Activated CD4-positive, alpha-beta memory T cell treated with anti-CD3 and anti-CD28 coated beads, Interleukin-2, amount 10 ng/mL, durations not matched to agents 7 days and 5 days (primary cell): ENCODE data around the gene TIFAB. TPM values are rescaled to one million over a fixed set of nuclear protein-coding genes. Genes with fewer than 3 reads are reported as not detected.

Source experiments
- CTCF ChIA-PET: fragments of 350-600 bp; sonication (Branson Sonifier 250); formaldehyde crosslinking; loops from one replicate; lab custom pipeline; 2021; ENCODE audit warnings: antibody characterized with exemption, inconsistent platforms; lab: Charles Lee
- POLR2A ChIA-PET: fragments of 350-600 bp; sonication (Branson Sonifier 250); formaldehyde crosslinking; loops from one replicate; lab custom pipeline; 2021; ENCODE audit warnings: antibody characterized with exemption; lab: Charles Lee
- DNase-seq: peaks from one replicate; pipeline ENCODE4 v3.0.0-alpha.2; 2020
- H3K27ac Mint-ChIP-seq: one replicate; pipeline ENCODE4 v1.8.0; 2021; ENCODE audit warnings: mild to moderate bottlenecking, mixed read lengths
- H3K27me3 Mint-ChIP-seq: one replicate; pipeline ENCODE4 v1.8.0; 2021; ENCODE audit warnings: mixed read lengths
- H3K36me3 Mint-ChIP-seq: one replicate; pipeline ENCODE4 v1.8.0; 2021; ENCODE audit warnings: low read depth, mixed read lengths
- H3K4me1 Mint-ChIP-seq: one replicate; pipeline ENCODE4 v1.8.0; 2021; ENCODE audit warnings: mixed read lengths
- H3K4me3 Mint-ChIP-seq: one replicate; pipeline ENCODE4 v1.8.0; 2021; ENCODE audit warnings: mild to moderate bottlenecking, mixed read lengths
- H3K9me3 Mint-ChIP-seq: one replicate; pipeline ENCODE4 v1.8.0; 2021; ENCODE audit warnings: mixed read lengths
- total RNA-seq, 2 experiments: library from RNA; stranded (reverse); gene quantifications; one replicate each; pipeline ENCODE4 v1.2.3, GENCODE V29; 2021

The TIFAB gene
- total RNA-seq, 2 experiments from 2014 or later: not detected

DNA sequence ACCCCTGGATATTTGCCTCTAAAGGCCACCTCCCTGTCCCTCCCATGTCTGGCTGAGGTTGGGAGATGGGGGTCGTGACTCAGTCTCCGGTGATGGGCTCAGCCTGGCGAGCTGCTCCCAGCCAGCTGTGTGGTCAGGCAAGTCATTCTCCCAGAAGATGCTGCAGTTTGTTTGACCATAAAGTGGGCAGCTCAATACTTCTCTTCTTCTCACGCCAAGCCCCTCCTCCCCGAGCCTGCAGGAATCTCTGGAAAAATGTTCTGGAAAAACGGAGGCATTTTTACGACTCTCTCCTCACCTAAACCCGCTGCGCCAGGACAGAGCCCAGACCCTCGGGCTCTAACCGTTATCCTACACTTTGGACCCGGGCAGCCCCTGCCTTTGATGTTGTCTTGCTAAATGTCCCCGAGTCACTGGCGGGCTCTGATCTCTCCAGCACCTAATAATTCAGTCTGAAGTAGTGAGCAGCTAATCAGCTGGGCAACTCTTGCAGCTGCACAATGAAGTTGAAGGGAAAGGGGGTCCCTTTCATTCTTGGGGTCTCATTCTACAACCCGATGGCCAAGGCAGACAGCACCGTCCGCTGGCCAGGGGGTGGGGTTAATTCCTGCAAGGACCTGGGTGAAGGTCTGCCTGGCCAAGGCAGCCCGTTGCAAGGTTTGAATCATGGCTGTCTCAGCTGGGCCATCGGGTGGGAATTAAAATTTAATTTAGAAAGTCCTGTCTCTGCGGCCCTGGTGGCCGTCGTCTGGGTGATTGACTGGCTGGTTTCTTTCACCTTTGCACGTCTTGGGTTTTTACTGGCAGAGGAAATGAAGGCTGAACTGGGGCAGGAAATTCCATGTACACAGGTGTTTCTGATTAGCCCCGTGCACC is 17.3 kb downstream of the TIFAB start:
- CTCF ChIA-PET: interaction anchor here (0.8 kb wide), 1 partner anchor 9 kb away, joined by 4 read pairs; no protein-coding TSS in a partner anchor

DNA sequence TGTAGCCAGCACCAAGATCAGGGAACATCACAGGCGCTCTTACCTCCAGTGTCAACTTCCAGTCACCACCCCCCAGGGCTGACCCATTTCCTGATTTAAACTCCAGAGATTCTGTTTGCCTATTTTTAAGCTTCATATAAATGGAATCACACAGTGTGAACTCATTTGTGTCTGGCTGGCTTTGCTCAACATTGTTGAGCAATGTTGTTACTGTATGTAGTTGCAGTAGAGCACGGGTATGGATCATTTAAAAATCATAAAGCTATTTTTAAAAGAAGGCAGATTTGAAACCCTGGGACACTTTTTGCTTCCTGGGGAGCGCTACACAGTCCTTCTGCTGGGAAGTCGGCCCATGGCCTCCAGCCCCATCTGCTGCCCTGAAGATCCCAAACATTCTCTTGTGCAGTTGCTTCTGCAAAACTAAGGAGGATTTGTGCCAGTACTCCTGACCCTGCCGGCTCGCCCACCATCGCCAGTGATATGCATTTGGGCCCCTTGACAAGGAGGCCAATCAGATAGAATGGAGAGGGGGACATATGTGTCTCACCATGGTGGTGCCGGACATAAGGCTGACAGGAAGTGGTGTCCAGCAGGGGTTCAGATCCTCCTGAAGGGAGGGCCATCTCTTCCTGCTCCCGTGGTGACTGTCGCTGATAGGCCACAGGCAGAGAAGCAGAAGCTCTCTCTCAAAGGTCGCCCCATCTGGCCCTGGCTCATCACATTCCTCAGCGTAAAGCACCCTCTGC is 18.3 kb downstream of the TIFAB start:
- CTCF ChIA-PET: interaction anchor here (0.8 kb wide), 1 partner anchor 8 kb away, joined by 4 read pairs; no protein-coding TSS in a partner anchor
- H3K9me3 Mint-ChIP-seq: no peaks in the 10 kb centered on the region
- DNase-seq: no peak
- H3K27ac Mint-ChIP-seq: no peak overlapping the region
- H3K36me3 Mint-ChIP-seq: no peaks in the 10 kb centered on the region
- POLR2A ChIA-PET: no interaction called here
- no peak overlapping the region for H3K4me3 Mint-ChIP-seq
- peaks cover 5% of the 10 kb centered on the region for H3K27me3 Mint-ChIP-seq
- H3K4me1 Mint-ChIP-seq: no peaks in the 10 kb centered on the region

More for the DNA sequence above, 17.3 kb downstream of the TIFAB start:
- POLR2A ChIA-PET: no interaction called here
- no peaks in the 10 kb centered on the region for H3K4me1 Mint-ChIP-seq
- no peak overlapping the region for H3K4me3 Mint-ChIP-seq
- no peaks in the 10 kb centered on the region for H3K9me3 Mint-ChIP-seq
- H3K36me3 Mint-ChIP-seq: no peaks in the 10 kb centered on the region
- H3K27me3 Mint-ChIP-seq: peaks cover 5% of the 10 kb centered on the region
- DNase-seq: no peak
- H3K27ac Mint-ChIP-seq: no peak overlapping the region

DNA sequence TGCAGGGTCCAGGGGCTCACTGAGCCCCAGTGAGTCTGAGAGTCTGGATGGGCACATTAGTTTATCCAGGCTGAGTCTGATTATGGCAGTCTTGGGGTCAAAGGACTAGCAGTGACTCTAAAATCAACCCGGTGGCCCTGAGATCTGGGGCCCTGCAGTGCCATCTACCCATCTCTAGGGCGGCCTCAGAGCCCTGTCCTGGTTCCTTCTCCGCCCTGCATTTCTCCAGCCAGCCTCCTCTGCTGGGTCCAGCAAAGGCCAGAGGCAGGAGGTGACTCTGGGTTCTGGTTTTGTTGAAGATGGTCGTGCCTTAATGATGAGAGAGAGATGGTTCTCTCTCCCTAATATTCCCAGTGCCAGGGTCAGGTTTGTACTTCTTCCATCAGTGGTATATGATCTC is 20.0 kb downstream of the TIFAB start:
- no peaks in the 10 kb centered on the region for H3K36me3 Mint-ChIP-seq
- no peak for DNase-seq
- CTCF ChIA-PET: no interaction called here
- H3K4me3 Mint-ChIP-seq: no peak overlapping the region
- H3K9me3 Mint-ChIP-seq: no peaks in the 10 kb centered on the region
- no peak overlapping the region for H3K27ac Mint-ChIP-seq
- H3K27me3 Mint-ChIP-seq: peaks cover 11% of the 10 kb centered on the region
- no peaks in the 10 kb centered on the region for H3K4me1 Mint-ChIP-seq
- POLR2A ChIA-PET: no interaction called here

DNA sequence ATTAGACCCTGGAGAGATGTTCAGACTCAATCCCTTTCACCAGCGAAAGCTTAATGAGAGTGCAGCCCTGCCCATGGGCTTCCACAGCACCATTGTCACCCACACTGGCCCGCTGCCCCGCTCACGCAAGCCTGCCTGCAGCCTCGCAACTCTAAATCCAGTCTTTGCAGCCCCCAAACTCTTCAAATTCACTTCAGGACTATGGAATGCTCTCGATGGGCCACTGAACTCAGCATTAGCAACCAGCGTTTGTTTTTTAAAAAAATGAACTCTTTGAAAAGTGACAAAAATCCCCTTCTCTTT is 22.1 kb downstream of the TIFAB start:
- Mint-ChIP-seq H3K4me3 (no peak overlapping the region), H3K27ac (no peak overlapping the region), H3K36me3 (no peaks in the 10 kb centered on the region), H3K27me3 (peaks cover 15% of the 10 kb centered on the region), H3K4me1 (peaks cover 9% of the 10 kb centered on the region), H3K9me3 (no peaks in the 10 kb centered on the region)
- ChIA-PET POLR2A (no interaction called here), CTCF (no interaction called here)
- DNase-seq: no peak

DNA sequence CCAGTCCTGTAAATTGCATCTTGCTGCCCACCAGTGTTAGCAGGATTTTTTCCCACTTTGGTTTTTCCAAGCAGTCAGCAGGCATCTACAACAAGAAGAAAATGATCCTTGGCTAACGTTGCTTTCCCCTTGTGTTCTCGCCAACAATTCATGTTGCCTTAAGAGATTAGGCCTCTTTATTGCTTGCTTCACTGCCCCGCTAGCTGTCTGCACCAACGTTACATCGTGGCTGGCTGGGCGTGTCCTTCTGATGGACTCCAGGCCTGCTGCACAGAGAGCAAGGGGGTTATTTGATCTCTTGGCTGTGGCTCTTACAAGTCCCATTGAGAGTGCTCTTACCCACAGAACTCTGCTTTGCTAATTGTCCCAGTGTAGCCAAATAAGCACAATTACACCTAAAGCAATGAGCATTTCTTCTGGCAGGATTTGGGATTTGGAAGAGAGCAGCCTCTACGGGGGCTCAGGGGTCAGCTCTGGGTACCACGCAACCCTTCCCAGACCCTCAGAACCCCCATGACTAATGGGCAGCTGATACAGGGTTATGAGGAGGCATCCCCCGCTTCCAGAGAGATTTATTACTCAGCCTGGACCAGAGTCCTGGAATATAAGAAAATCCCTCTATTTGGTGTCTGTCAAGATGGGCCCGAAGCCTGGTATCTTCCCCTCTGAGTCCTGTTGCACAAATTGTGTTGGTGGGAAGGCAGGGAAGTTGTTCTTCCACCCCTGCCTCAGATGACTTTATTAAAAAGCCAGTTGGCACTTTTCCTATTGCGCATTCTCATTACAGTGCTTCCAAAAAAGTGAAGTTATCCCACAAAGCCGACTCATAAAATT is 22.6 kb downstream of the TIFAB start:
- CTCF ChIA-PET: interaction anchor here (1.2 kb wide), 1 partner anchor 28 kb away, joined by 3 read pairs; no protein-coding TSS in a partner anchor
- no peak overlapping the region for H3K27ac Mint-ChIP-seq
- H3K36me3 Mint-ChIP-seq: no peaks in the 10 kb centered on the region
- H3K9me3 Mint-ChIP-seq: no peaks in the 10 kb centered on the region
- POLR2A ChIA-PET: no interaction called here
- peaks cover 15% of the 10 kb centered on the region for H3K27me3 Mint-ChIP-seq
- peaks cover 10% of the 10 kb centered on the region for H3K4me1 Mint-ChIP-seq
- DNase-seq: no peak
- no peak overlapping the region for H3K4me3 Mint-ChIP-seq

DNA sequence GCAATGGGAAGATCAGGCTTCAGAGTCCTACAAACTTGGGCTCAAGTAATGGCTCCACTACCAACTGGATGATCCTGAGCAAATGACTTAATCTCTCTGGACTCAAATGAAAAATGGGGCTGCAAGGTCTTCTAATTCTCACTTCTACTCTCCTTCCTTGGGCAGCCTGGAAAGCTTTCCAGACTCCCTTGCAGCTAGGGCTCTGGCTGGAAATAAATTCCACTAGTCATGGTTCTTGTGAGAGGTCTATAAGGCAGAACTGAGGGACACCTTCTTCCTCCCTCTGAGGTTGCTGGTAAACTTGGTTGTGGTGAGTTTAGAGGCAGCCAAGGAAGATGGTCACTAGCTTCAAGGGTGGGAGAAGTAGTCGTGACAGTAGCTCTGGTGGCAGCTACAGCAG is 23.6 kb downstream of the TIFAB start:
- POLR2A ChIA-PET: no interaction called here
- H3K27me3 Mint-ChIP-seq: peaks cover 17% of the 10 kb centered on the region
- H3K4me3 Mint-ChIP-seq: no peak overlapping the region
- no peak overlapping the region for H3K27ac Mint-ChIP-seq
- no peaks in the 10 kb centered on the region for H3K9me3 Mint-ChIP-seq
- DNase-seq: no peak
- CTCF ChIA-PET: interaction anchor here (1.2 kb wide), 1 partner anchor 29 kb away, joined by 3 read pairs; no protein-coding TSS in a partner anchor
- peaks cover 10% of the 10 kb centered on the region for H3K4me1 Mint-ChIP-seq
- H3K36me3 Mint-ChIP-seq: no peaks in the 10 kb centered on the region

DNA sequence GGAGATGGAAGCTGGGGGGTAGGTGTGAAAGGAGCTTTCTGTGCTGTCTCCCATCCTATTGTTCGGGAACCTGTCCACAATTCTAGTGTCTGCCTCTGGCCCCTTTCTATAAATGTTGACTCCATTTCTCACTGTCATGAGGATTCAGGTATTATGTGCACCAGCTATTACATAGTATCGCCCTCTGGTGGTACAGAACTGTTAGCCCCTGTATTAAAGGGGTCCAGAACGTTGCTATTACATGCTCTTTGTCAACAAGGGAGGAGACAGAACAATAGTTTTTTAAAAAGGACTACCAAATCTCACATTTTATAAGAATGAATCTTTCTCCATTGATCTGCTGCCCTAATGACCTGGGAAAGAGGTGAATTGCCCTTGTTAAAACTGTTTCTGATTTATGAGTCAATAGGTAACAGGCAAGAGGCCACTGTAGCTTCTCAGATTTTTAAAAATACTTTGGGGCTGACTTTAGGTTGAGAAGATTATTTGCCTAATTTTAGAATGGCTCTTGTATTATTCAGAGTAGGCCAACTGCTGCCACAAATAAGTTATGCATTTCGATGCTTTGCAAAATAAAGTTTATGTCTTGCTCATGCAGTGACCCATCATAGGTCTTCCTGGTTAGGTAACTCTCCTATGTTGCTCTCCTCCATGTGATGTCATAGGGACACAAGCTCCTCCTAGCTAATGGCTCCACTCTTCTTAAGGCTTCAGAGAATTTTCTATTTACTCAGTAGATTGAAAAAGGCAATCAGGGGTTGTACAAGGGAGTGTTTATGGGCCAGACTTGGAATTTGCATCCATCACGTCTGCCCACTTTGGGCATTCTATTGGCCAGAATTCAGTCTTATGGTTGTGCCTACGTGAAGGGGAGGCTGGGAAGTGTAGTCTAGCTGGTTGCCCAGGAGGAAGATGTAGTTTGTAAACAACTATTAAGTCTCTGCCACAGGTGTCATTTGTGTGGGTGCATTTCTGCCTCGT is 25.8 kb downstream of the TIFAB start:
- Mint-ChIP-seq H3K36me3 (no peaks in the 10 kb centered on the region), H3K9me3 (no peaks in the 10 kb centered on the region), H3K27me3 (peaks cover 21% of the 10 kb centered on the region), H3K27ac (no peak overlapping the region), H3K4me3 (no peak overlapping the region), H3K4me1 (peaks cover 10% of the 10 kb centered on the region)
- ChIA-PET CTCF (interaction anchor here (0.8 to 2.6 kb wide), 24 partner anchors 8 to 1273 kb away, joined by 3 to 9 read pairs (median 4); no protein-coding TSS in a partner anchor), POLR2A (interaction anchor here (1.5 to 3.4 kb wide), 2 partner anchors 27 to 32 kb away, joined by 8 to 15 read pairs; partner anchors contain the start of gene MACROH2A1)
- DNase-seq: peak; percentile 34

DNA sequence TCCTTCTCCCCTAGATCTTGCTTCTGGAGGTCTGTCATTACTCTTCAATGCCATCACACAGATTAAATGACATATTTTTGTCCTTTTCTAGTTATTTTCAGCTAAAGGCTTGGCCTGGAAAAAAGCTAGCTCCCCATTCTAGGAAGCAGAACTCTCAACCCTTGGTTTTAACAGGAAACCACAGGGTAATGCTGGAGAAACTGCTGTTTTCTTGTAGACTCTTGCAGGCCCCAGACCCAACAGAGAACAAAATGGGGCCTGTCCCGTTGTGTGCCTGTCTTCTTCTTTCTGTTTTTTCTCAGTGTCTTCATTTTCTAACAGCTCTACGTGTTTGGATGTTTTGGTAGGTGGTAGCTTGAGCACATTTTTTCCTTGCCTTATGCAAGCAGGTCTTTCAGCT is 26.5 kb downstream of the TIFAB start:
- Mint-ChIP-seq H3K4me1 (peaks cover 10% of the 10 kb centered on the region), H3K36me3 (no peaks in the 10 kb centered on the region), H3K27me3 (peaks cover 27% of the 10 kb centered on the region), H3K4me3 (no peak overlapping the region), H3K9me3 (no peaks in the 10 kb centered on the region), H3K27ac (peak overlapping the region; percentile 7)
- no peak for DNase-seq
- ChIA-PET CTCF (interaction anchor here (0.8 to 2.6 kb wide), 25 partner anchors 9 to 1272 kb away, joined by 3 to 9 read pairs (median 4); no protein-coding TSS in a partner anchor), POLR2A (interaction anchor here (1.5 to 3.4 kb wide), 2 partner anchors 27 to 31 kb away, joined by 8 to 15 read pairs; partner anchors contain the start of gene MACROH2A1)

DNA sequence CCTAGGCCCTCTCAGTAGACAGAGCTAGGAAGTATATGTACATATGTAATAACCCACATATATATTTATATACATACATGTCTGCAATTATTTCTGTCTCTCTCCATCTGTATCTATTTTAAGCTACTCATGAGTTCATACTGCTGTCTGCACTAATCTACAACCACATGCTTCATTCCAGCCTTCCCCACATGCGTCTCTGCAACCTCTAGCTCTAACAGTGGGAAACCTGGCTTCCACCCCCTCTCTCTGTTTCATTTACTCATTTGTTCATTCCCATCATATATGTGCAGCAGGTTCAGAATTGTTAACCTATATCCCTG is 28.3 kb downstream of the TIFAB start:
- CTCF ChIA-PET: interaction anchor here (1.2 to 1.7 kb wide), 2 partner anchors 24 to 68 kb away, joined by 3 to 5 read pairs; no protein-coding TSS in a partner anchor
- no peaks in the 10 kb centered on the region for H3K36me3 Mint-ChIP-seq

DNA sequence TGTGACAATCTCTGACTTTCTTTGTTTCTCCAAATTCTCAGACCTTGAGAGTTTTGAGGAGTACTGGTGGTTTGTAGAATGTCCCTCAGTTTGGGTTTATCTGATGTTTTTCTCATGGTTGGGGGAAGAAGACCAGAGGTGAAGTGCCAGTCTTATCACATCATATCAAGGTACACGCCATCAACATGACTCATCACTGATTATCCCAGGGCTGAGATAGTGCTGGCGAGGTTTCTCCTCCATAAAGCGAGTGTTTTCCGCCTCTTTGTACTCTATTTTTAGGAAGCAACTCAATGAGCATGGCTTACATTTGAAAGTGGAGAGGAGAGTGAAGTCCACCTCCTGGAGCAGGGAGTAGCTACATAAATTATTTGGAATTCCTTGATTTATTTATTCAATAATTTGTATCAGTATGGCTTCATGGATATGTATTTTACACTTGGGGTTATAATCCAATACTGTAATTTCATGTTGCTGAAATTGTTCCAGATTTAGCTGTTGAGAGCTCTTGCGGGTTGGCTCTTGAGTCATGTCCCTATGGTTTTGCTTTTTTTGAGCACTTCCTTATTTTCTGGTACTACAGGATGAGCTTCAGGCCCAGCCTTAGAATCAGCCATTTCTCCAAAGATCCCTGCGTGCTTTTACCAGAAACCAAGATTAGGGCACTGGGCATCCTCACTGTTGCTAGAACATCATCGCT is 28.9 kb downstream of the TIFAB start:
- Mint-ChIP-seq H3K4me3 (no peak overlapping the region), H3K36me3 (no peaks in the 10 kb centered on the region), H3K4me1 (peaks cover 10% of the 10 kb centered on the region), H3K9me3 (no peaks in the 10 kb centered on the region), H3K27ac (no peak overlapping the region), H3K27me3 (peaks cover 40% of the 10 kb centered on the region)
- POLR2A ChIA-PET: interaction anchor here (3.4 kb wide), 1 partner anchor 24 kb away, joined by 15 read pairs; the partner anchor contains the start of gene MACROH2A1
- CTCF ChIA-PET: interaction anchor here (1.2 to 1.7 kb wide), 2 partner anchors 23 to 68 kb away, joined by 3 to 5 read pairs; no protein-coding TSS in a partner anchor
- no peak for DNase-seq

More for the DNA sequence above, 28.3 kb downstream of the TIFAB start:
- POLR2A ChIA-PET: interaction anchor here (3.4 kb wide), 1 partner anchor 25 kb away, joined by 15 read pairs; the partner anchor contains the start of gene MACROH2A1
- Mint-ChIP-seq H3K4me3 (no peak overlapping the region), H3K27me3 (peaks cover 40% of the 10 kb centered on the region), H3K4me1 (peaks cover 10% of the 10 kb centered on the region), H3K27ac (no peak overlapping the region), H3K9me3 (no peaks in the 10 kb centered on the region)
- no peak for DNase-seq

DNA sequence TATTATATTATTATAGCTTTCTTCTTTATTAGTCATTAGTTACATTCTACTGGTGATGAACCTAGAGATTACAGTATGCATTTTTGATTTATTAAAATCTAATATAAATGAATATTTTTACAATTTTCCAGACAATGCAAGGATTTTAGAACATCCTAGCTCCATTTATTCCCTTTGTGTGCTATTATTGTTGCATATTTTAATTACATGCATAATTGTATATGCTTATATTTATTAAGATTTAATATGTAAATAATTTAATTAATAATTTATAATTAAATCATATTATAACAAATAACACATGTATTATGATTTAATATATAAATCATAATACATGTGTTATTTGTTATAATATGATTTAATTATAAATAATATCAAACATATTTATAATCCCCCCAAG is 29.7 kb downstream of the TIFAB start:
- Mint-ChIP-seq H3K4me1 (peaks cover 10% of the 10 kb centered on the region), H3K4me3 (no peak overlapping the region), H3K27ac (no peak overlapping the region), H3K36me3 (no peaks in the 10 kb centered on the region), H3K9me3 (no peaks in the 10 kb centered on the region), H3K27me3 (peaks cover 44% of the 10 kb centered on the region)
- POLR2A ChIA-PET: no interaction called here
- CTCF ChIA-PET: interaction anchor here (1.0 kb wide), 1 partner anchor 40 kb away, joined by 3 read pairs; no protein-coding TSS in a partner anchor
- DNase-seq: no peak
